Upper lobe of right lung (tissue), 1 donor: ENCODE data around the gene TFF1. TPM values are rescaled to one million over a fixed set of nuclear protein-coding genes. Genes with fewer than 3 reads are reported as not detected.

Experiments used
- ATAC-seq: fragments of 200-7000 bp; cut with Tn5 transposase; one replicate; pipeline ENCODE4 v1.9.1; 2020; ENCODE audit warnings: mild to moderate bottlenecking, moderate library complexity
- DNase-seq: peaks from one replicate; pipeline ENCODE4 v3.0.0-alpha.2; 2020
- H3K27ac ChIP-seq: fragments of 200-600 bp; one replicate; pipeline ENCODE4 v1.8.0; 2022
- H3K27me3 ChIP-seq: fragments of 200-600 bp; one replicate; pipeline ENCODE4 v1.8.0; 2022; ENCODE audit warnings: mild to moderate bottlenecking
- H3K36me3 ChIP-seq: fragments of 200-600 bp; one replicate; pipeline ENCODE4 v1.8.0; 2022
- H3K4me1 ChIP-seq: fragments of 200-600 bp; one replicate; pipeline ENCODE4 v1.8.0; 2022
- H3K4me3 ChIP-seq: fragments of 200-600 bp; one replicate; pipeline ENCODE4 v1.8.0; 2022; ENCODE audit warnings: mild to moderate bottlenecking
- H3K9me3 ChIP-seq: fragments of 200-600 bp; one replicate; pipeline ENCODE4 v1.8.0; 2022
- CTCF ChIP-seq: fragments of 200-600 bp; IDR thresholded peaks from one replicate; pipeline ENCODE4 v1.8.0; 2022; ENCODE audit warnings: antibody characterized with exemption
- intact Hi-C: fragments of 100-400 bp; cut with DNase I; formaldehyde crosslinking; loops from one replicate; pipeline ENCODE4 v1.11.0; 2022
- total RNA-seq: library from RNA; stranded (reverse); fragmentation: NEBNext Ultra II Directional; extraction: Animal tissue kit (Norgen Biotek cat#: 25700); gene quantifications from one replicate; pipeline ENCODE4 v1.2.1, GENCODE V29; 2021
- donor health status: DM: no; HTN: yes; CAD: no; lungs with severe emphysema.

Gene TFF1
- total RNA-seq, 1 donor from 2014 or later, result not detected

- H3K27me3 ChIP-seq, result peaks cover 9% of the 10 kb centered on the region
- no peak for DNase-seq
- intact Hi-C loops, result no loop called here
- H3K27ac ChIP-seq, result no peak overlapping the region
- no peak for ATAC-seq
- H3K9me3 ChIP-seq, result no peaks in the 10 kb centered on the region
- no peak overlapping the region for H3K4me3 ChIP-seq
- H3K36me3 ChIP-seq, result no peaks in the 10 kb centered on the region
- no peak for TF ChIP-seq CTCF
- no peaks in the 10 kb centered on the region for H3K4me1 ChIP-seq
Measured at GRCh38 chr21:42365770-42366169, 565 bp downstream of the TFF1 start.

- no peak overlapping the region for H3K4me3 ChIP-seq
- no peaks in the 10 kb centered on the region for H3K4me1 ChIP-seq
- no peak for TF ChIP-seq CTCF
- H3K27me3 ChIP-seq, result peaks cover 9% of the 10 kb centered on the region
- ATAC-seq (no peak), DNase-seq (no peak)
- no peak overlapping the region for H3K27ac ChIP-seq
- H3K36me3 ChIP-seq, result no peaks in the 10 kb centered on the region
- no peaks in the 10 kb centered on the region for H3K9me3 ChIP-seq
- intact Hi-C loops, result no loop called here
Measured at GRCh38 chr21:42364304-42364865, 1.9 kb downstream of the TFF1 start.

GRCh38 chr21:42363312-42363711 lies 3.0 kb downstream of the TFF1 start:
- ATAC-seq (no peak), DNase-seq (no peak)
- Histone ChIP-seq H3K9me3 (no peaks in the 10 kb centered on the region), H3K36me3 (no peaks in the 10 kb centered on the region), H3K27me3 (peaks cover 9% of the 10 kb centered on the region), H3K27ac (no peak overlapping the region), H3K4me1 (no peaks in the 10 kb centered on the region), H3K4me3 (no peak overlapping the region)
- intact Hi-C loops, result no loop called here
- TF ChIP-seq CTCF, result no peak

GRCh38 chr21:42362700-42363099 lies 3.6 kb downstream of the TFF1 start:
- intact Hi-C loops, result no loop called here
- H3K27me3 ChIP-seq, result peaks cover 9% of the 10 kb centered on the region
- TF ChIP-seq CTCF, result no peak
- no peaks in the 10 kb centered on the region for H3K36me3 ChIP-seq
- no peaks in the 10 kb centered on the region for H3K4me1 ChIP-seq
- ATAC-seq (no peak), DNase-seq (no peak)
- H3K27ac ChIP-seq, result no peak overlapping the region
- H3K4me3 ChIP-seq, result no peak overlapping the region
- H3K9me3 ChIP-seq, result no peaks in the 10 kb centered on the region

- intact Hi-C loops, result no loop called here
Measured at GRCh38 chr21:42362198-42362597, 4.1 kb downstream of the TFF1 start.

More at GRCh38 chr21:42362198-42362597, 4.1 kb downstream of the TFF1 start:
- no peak for ATAC-seq
- H3K4me1 ChIP-seq, result no peaks in the 10 kb centered on the region
- H3K27ac ChIP-seq, result no peak overlapping the region
- H3K36me3 ChIP-seq, result no peaks in the 10 kb centered on the region
- no peak for TF ChIP-seq CTCF
- no peak for DNase-seq
- H3K27me3 ChIP-seq, result peaks cover 9% of the 10 kb centered on the region
- H3K4me3 ChIP-seq, result no peak overlapping the region
- H3K9me3 ChIP-seq, result no peaks in the 10 kb centered on the region
